K562 (cell line): ENCODE data around the gene MMP24. TPM values are rescaled to one million over a fixed set of nuclear protein-coding genes. Genes with fewer than 3 reads are reported as not detected.

Experiments used
- ATAC-seq: fragments of 200-7000 bp; cut with Tn5 transposase; 3 replicates; pipeline ENCODE4 v1.9.1; 2020; ENCODE audit warnings: moderate library complexity
- BruUV-seq: library from RNA; stranded (reverse); fragments of 400-500 nt; replicated peaks from 2 replicates; lab custom pipeline; 2021; lab: Mats Ljungman, UMichigan
- CTCF ChIA-PET: fragments of 300-600 bp; formaldehyde crosslinking; extraction: SDS; loops from one replicate; lab custom pipeline; 2021; ENCODE audit warnings: low intra/inter-chr PET ratio; lab: Yijun Ruan, JAX
- POLR2A ChIA-PET: fragments of 300-600, 350-650 bp; sonication (Branson Sonifier 250); formaldehyde crosslinking; extraction: SDS; loops from one replicate; lab custom pipeline; 2021; ENCODE audit warnings: antibody characterized with exemption, inconsistent platforms; lab: Yijun Ruan, JAX
- DNase-seq, 4 experiments: peaks; one replicate each; pipeline versions ENCODE4 v3.0.0 to v3.0.0-alpha.2; 2011 to 2018; ENCODE audit warnings: low spot score in 3 of 4, mixed read lengths in 3 of 4; ENCODE audit errors: extremely low read depth in 1 of 4
- FAIRE-seq: peaks from 2 replicates; lab custom pipeline; 2011; peaks lifted over from hg19 to GRCh38; lab: Jason Lieb, UNC
- H2AFZ ChIP-seq: 2 replicates; pipeline ENCODE4 v1.6.0; 2011; ENCODE audit warnings: low read depth, low read length, control low read depth, inconsistent platforms
- H3K27ac ChIP-seq: fragments of 200-600 bp; 3 replicates; pipeline ENCODE4 v1.8.0; 2011; ENCODE audit warnings: low read depth, mild to moderate bottlenecking, control low read depth, inconsistent platforms, low read length, moderate library complexity, mixed read lengths; ENCODE audit errors: extremely low read depth
- H3K27me3 ChIP-seq, 2 experiments: fragments of 300-600 bp in 1 of 2; 2 replicates in 1 of 2; 3 replicates in 1 of 2; pipeline versions ENCODE4 v1.6.0 to v1.8.0; 2011; ENCODE audit warnings: inconsistent platforms in 2 of 2, low read length in 2 of 2, mild to moderate bottlenecking in 1 of 2, mixed read lengths in 1 of 2, moderate library complexity in 1 of 2; ENCODE audit not compliant: control insufficient read depth in 2 of 2, insufficient read depth in 2 of 2
- H3K36me3 ChIP-seq: fragments of 300-600 bp; 3 replicates; pipeline ENCODE4 v1.8.0; 2011; ENCODE audit warnings: mild to moderate bottlenecking, low read length, inconsistent platforms; ENCODE audit not compliant: control insufficient read depth, insufficient read depth
- H3K4me1 ChIP-seq, 2 experiments: fragments of 200-600 bp in 1 of 2; replicated peaks in 1 of 2; 2 replicates in 1 of 2; 3 replicates in 1 of 2; pipeline versions ENCODE4 v1.5.1 to v1.8.0; 2011; ENCODE audit warnings: inconsistent platforms in 2 of 2, low read length in 2 of 2, mild to moderate bottlenecking in 1 of 2, mixed read lengths in 1 of 2, moderate library complexity in 1 of 2; ENCODE audit not compliant: control insufficient read depth in 2 of 2, insufficient read depth in 2 of 2
- H3K4me2 ChIP-seq: 2 replicates; pipeline ENCODE4 v1.6.1; 2011; ENCODE audit warnings: low read length, control low read depth, inconsistent platforms, mixed read lengths; ENCODE audit not compliant: insufficient read depth
- H3K4me3 ChIP-seq: fragments of 200-600 bp; sonication (generic), shearing (Covaris generic); 2 replicates; pipeline ENCODE4 v1.5.1; 2016; ENCODE audit warnings: control low read depth, inconsistent platforms
- H3K79me2 ChIP-seq: fragments of 200-600 bp; 3 replicates; pipeline ENCODE4 v1.8.0; 2011; ENCODE audit warnings: low read length, inconsistent platforms; ENCODE audit not compliant: control insufficient read depth, insufficient read depth
- H3K9ac ChIP-seq, 2 experiments: 2 replicates each; pipeline versions ENCODE4 v1.6.0 to v1.6.1; 2011; ENCODE audit warnings: low read depth in 2 of 2, low read length in 2 of 2, control low read depth in 1 of 2, inconsistent platforms in 1 of 2, mild to moderate bottlenecking in 1 of 2, mixed read lengths in 1 of 2; ENCODE audit not compliant: insufficient read depth in 1 of 2
- H3K9me1 ChIP-seq: one replicate; pipeline ENCODE4 v1.6.0; 2011; ENCODE audit warnings: inconsistent platforms, mild to moderate bottlenecking, low read length, moderate library complexity; ENCODE audit not compliant: control insufficient read depth, insufficient read depth
- H3K9me3 ChIP-seq: replicated peaks from 2 replicates; pipeline ENCODE4 v1.5.1; 2011; ENCODE audit warnings: low read depth, low read length, inconsistent platforms; ENCODE audit not compliant: control insufficient read depth, insufficient read depth
- H4K20me1 ChIP-seq: replicated peaks from 2 replicates; pipeline ENCODE4 v1.6.1; 2011; ENCODE audit warnings: low read length, inconsistent platforms, mixed read lengths; ENCODE audit not compliant: control insufficient read depth, insufficient read depth
- CCNT2 ChIP-seq: IDR thresholded peaks from 2 replicates; pipeline ENCODE4 v1.6.1; 2011; ENCODE audit warnings: borderline replicate concordance, low read depth, mild to moderate bottlenecking, moderate library complexity, mixed read lengths, low read length; ENCODE audit not compliant: insufficient read length; ENCODE audit errors: extremely low read depth
- ELF1 ChIP-seq: fragments of 200-800 bp; sonication (Bioruptor generic); IDR thresholded peaks from 2 replicates; pipeline ENCODE4 v1.6.1; 2016; ENCODE audit warnings: missing genetic modification characterization, missing compliant biosample characterization
- ESRRA ChIP-seq: fragments of 450-650 bp; IDR thresholded peaks from 2 replicates; pipeline ENCODE4 v1.6.1; 2014; ENCODE audit warnings: low read depth, mild to moderate bottlenecking, moderate library complexity, borderline replicate concordance
- EZH2 ChIP-seq: IDR thresholded peaks from 2 replicates; pipeline ENCODE4 v1.6.1; 2012; ENCODE audit warnings: low read depth, mild to moderate bottlenecking, inconsistent platforms, low read length, borderline replicate concordance
- GABPB1 ChIP-seq: sonication (generic); formaldehyde crosslinking; IDR thresholded peaks from 2 replicates; pipeline ENCODE4 v1.8.0; 2022; ENCODE audit warnings: mild to moderate bottlenecking, missing genetic modification reagents
- GTF2F1 ChIP-seq: IDR thresholded peaks from 2 replicates; pipeline ENCODE4 v1.6.1; 2011; ENCODE audit warnings: low read depth, low read length, improper control_type of control experiment
- ILK ChIP-seq: fragments of 450-650 bp; IDR thresholded peaks from 2 replicates; pipeline ENCODE4 v1.6.1; 2016; ENCODE audit warnings: missing genetic modification characterization, low read depth, mild to moderate bottlenecking, missing compliant biosample characterization, moderate library complexity, borderline replicate concordance
- POLR2AphosphoS5 ChIP-seq: IDR thresholded peaks from 2 replicates; pipeline ENCODE4 v1.6.1; 2011; ENCODE audit warnings: mild to moderate bottlenecking, low read depth, low read length, moderate library complexity; ENCODE audit not compliant: control insufficient read depth, insufficient read depth
- ZBTB8A ChIP-seq: fragments of 450-650 bp; IDR thresholded peaks from 2 replicates; pipeline ENCODE4 v1.6.1; 2018; ENCODE audit warnings: mild to moderate bottlenecking, moderate library complexity; ENCODE audit not compliant: partially characterized antibody
- ZNF263 ChIP-seq: sonication (generic); formaldehyde crosslinking; IDR thresholded peaks from 2 replicates; pipeline ENCODE4 v1.8.0; 2022; ENCODE audit warnings: mild to moderate bottlenecking, missing genetic modification reagents, borderline replicate concordance
- ZNF324 ChIP-seq: fragments of 250-450 bp; sonication (Bioruptor Pico); IDR thresholded peaks from 2 replicates; pipeline ENCODE4 v1.4.0; 2020; ENCODE audit warnings: mild to moderate bottlenecking
- WGBS: fragments of 100-300 bp; shearing (Covaris generic); methylation state at CpG from one replicate; pipeline ENCODE4 v1.1.6; 2016; ENCODE audit warnings: low coverage, mixed read lengths; ENCODE audit not compliant: insufficient coverage; ENCODE audit errors: missing lambda C conversion rate; 5-methylcytosine and 5-hydroxymethylcytosine counted together
- in situ Hi-C: fragments of 300-500 bp; cut with MboI; formaldehyde crosslinking; loops from 4 replicates; pipeline ENCODE4 v1.15.0; 2018; ENCODE audit warnings: inconsistent platforms, mixed read lengths
- intact Hi-C: fragments of 100-400 bp; cut with micrococcal nuclease; formaldehyde crosslinking; loops from 2 replicates; pipeline ENCODE4 v1.14.2; 2022
- polyA plus RNA-seq, 8 experiments: library from polyadenylated mRNA; depleted of rRNA in 4 of 8; stranded (reverse) in 5 of 8; unstranded in 3 of 8; fragments of >200 nt; fragmentation: Nextera tagmentation in 2 of 8; fragmentation: Illumina TruSeq in 1 of 8; extraction: Ambion mirVana in 2 of 8; extraction: Trizol in 1 of 8; gene quantifications; 2 replicates each; pipeline versions ENCODE4 v1.2.1 to v1.2.3, GENCODE V29; 2011 to 2014; ENCODE audit warnings: inconsistent platforms in 1 of 8, missing spikeins in 1 of 8
- total RNA-seq, 7 experiments: library from RNA; depleted of rRNA in 6 of 7; stranded (reverse); fragments of >200 nt in 6 of 7; fragmentation: Illumina TruSeq in 2 of 7; extraction: Trizol in 2 of 7; gene quantifications; 2 replicates each; pipeline versions ENCODE4 v1.2.1 to v1.2.3, GENCODE V29; 2011 to 2021; ENCODE audit warnings: low replicate concordance in 1 of 7
- TF ChIP-seq, protein P1 (sequence below): fragments of 150-350 bp; IDR thresholded peaks from 2 replicates; pipeline ENCODE4 v1.6.1; 2014; ENCODE audit warnings: low read depth, mild to moderate bottlenecking, low read length, borderline replicate concordance
- TF ChIP-seq, protein P2 (sequence below): fragments of 250-450 bp; sonication (Bioruptor Pico); IDR thresholded peaks from 2 replicates; pipeline ENCODE4 v1.8.0; 2021; ENCODE audit warnings: borderline replicate concordance, mild to moderate bottlenecking, moderate library complexity; ENCODE audit not compliant: poor library complexity, severe bottlenecking
- TF ChIP-seq, protein P3 (sequence below): fragments of 250-450 bp; sonication (Bioruptor Pico); IDR thresholded peaks from 2 replicates; pipeline ENCODE4 v1.9.0; 2021; ENCODE audit warnings: mild to moderate bottlenecking
- TF ChIP-seq, protein P4 (sequence below): sonication (generic); formaldehyde crosslinking; IDR thresholded peaks from 2 replicates; pipeline ENCODE4 v1.8.0; 2023; ENCODE audit warnings: mild to moderate bottlenecking, missing genetic modification reagents

Gene MMP24
- total and polyA plus RNA-seq, 9 of the 15 experiments (the other 6 are each of a cell fraction or from before 2014, with no cell fraction given), result 0.03 to 0.07 (median 0.03) TPM; not detected in 6

DNA sequence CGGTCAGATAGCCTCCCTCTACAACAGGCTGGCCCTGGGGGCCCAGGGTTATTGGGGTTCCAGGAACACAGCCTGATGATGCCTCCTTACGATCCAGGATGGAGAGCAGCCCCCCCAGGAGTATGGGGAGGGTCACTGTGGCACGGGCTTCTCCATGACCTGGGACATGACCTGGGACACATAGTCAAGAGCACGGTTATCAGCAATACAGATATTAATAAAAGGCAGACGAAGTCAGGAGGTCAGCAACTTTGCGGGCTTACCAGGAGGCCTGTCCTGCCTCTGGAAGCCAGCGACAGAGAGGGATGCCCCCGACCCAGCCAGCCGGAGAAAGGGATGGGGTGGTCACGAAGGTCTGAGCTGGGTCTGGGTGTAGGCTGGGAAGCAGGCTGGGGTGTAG lies 50.6 kb downstream of the MMP24 start:
- no peaks in the 10 kb centered on the region for H3K9me3 ChIP-seq
- peak overlapping the region; percentile 82 for H3K27ac ChIP-seq
- peak overlapping the region; percentile 80 to 94 for H3K9ac ChIP-seq
- H3K9me1 ChIP-seq, result no peaks in the 10 kb centered on the region
- peaks cover 25% of the 10 kb centered on the region for H3K79me2 ChIP-seq
- ChIA-PET CTCF (no interaction called here), POLR2A (interaction anchor here (1.3 to 2.0 kb wide), 3 partner anchors 12 to 130 kb away, joined by 5 to 6 read pairs (median 6); partner anchors contain the start of gene EDEM2)
- WGBS, result 16% methylated on average over 9 of the region's 10 CpGs
- H3K36me3 ChIP-seq, result peaks cover 65% of the 10 kb centered on the region
- in situ Hi-C loops (no loop called here), intact Hi-C loops (no loop called here)
- H3K27me3 ChIP-seq, result no peaks in the 10 kb centered on the region
- H3K4me3 ChIP-seq, result peak overlapping the region; percentile 66
- peaks cover 8 to 38% of the 10 kb centered on the region in 2 experiments; a peak in 3 of 5 replicates for H3K4me1 ChIP-seq
- ATAC-seq (no peak), DNase-seq (no peak), FAIRE-seq (no peak)
- H4K20me1 ChIP-seq, result no peaks in the 10 kb centered on the region
- peak overlapping the region; percentile 77 for H3K4me2 ChIP-seq
- H2AFZ ChIP-seq, result peak overlapping the region; percentile 79; the same call in 1 of the 2 replicates
- no TSS peak for BruUV-seq
- TF ChIP-seq, protein P1, sequence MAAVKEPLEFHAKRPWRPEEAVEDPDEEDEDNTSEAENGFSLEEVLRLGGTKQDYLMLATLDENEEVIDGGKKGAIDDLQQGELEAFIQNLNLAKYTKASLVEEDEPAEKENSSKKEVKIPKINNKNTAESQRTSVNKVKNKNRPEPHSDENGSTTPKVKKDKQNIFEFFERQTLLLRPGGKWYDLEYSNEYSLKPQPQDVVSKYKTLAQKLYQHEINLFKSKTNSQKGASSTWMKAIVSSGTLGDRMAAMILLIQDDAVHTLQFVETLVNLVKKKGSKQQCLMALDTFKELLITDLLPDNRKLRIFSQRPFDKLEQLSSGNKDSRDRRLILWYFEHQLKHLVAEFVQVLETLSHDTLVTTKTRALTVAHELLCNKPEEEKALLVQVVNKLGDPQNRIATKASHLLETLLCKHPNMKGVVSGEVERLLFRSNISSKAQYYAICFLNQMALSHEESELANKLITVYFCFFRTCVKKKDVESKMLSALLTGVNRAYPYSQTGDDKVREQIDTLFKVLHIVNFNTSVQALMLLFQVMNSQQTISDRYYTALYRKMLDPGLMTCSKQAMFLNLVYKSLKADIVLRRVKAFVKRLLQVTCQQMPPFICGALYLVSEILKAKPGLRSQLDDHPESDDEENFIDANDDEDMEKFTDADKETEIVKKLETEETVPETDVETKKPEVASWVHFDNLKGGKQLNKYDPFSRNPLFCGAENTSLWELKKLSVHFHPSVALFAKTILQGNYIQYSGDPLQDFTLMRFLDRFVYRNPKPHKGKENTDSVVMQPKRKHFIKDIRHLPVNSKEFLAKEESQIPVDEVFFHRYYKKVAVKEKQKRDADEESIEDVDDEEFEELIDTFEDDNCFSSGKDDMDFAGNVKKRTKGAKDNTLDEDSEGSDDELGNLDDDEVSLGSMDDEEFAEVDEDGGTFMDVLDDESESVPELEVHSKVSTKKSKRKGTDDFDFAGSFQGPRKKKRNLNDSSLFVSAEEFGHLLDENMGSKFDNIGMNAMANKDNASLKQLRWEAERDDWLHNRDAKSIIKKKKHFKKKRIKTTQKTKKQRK, result no peak
- no peak for TF ChIP-seq ZNF263 (CRISPR knock-in tag)
- no peak for TF ChIP-seq POLR2AphosphoS5
- no peak for TF ChIP-seq EZH2
- TF ChIP-seq ESRRA, result no peak
- TF ChIP-seq ZNF324 (CRISPR knock-in tag), result no peak
- TF ChIP-seq, protein P2, sequence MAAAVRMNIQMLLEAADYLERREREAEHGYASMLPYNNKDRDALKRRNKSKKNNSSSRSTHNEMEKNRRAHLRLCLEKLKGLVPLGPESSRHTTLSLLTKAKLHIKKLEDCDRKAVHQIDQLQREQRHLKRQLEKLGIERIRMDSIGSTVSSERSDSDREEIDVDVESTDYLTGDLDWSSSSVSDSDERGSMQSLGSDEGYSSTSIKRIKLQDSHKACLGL (CRISPR knock-in tag), result no peak
- no peak for TF ChIP-seq GABPB1
- TF ChIP-seq GTF2F1, result no peak
- no peak for TF ChIP-seq ELF1 (tag)
- TF ChIP-seq, protein P3, sequence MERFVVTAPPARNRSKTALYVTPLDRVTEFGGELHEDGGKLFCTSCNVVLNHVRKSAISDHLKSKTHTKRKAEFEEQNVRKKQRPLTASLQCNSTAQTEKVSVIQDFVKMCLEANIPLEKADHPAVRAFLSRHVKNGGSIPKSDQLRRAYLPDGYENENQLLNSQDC (CRISPR knock-in tag), result no peak
- no peak for TF ChIP-seq ILK (tag)
- no peak for TF ChIP-seq ZBTB8A
- TF ChIP-seq CCNT2, result no peak
- TF ChIP-seq, protein P4, sequence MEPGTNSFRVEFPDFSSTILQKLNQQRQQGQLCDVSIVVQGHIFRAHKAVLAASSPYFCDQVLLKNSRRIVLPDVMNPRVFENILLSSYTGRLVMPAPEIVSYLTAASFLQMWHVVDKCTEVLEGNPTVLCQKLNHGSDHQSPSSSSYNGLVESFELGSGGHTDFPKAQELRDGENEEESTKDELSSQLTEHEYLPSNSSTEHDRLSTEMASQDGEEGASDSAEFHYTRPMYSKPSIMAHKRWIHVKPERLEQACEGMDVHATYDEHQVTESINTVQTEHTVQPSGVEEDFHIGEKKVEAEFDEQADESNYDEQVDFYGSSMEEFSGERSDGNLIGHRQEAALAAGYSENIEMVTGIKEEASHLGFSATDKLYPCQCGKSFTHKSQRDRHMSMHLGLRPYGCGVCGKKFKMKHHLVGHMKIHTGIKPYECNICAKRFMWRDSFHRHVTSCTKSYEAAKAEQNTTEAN, result no peak
